PC-9 (cell line): ENCODE data around the gene MBD5. TPM values are rescaled to one million over a fixed set of nuclear protein-coding genes. Genes with fewer than 3 reads are reported as not detected.

Experiments
- BruUV-seq: library from RNA; stranded (reverse); fragments of 400-500 nt; replicated peaks from 2 replicates; lab custom pipeline; 2021; lab: Mats Ljungman, UMichigan
- CTCF ChIA-PET: fragments of 300-600 bp; sonication (Branson Sonifier 250); formaldehyde crosslinking; loops from one replicate; lab custom pipeline; 2022; ENCODE audit warnings: antibody characterized with exemption; lab: Charles Lee
- POLR2A ChIA-PET: fragments of 300-600 bp; sonication (Branson Sonifier 250); formaldehyde crosslinking; loops from one replicate; lab custom pipeline; 2022; ENCODE audit warnings: antibody characterized with exemption; ENCODE audit not compliant: unreplicated experiment; lab: Charles Lee
- DNase-seq, 2 experiments: peaks; one replicate each; pipeline versions ENCODE4 v3.0.0 to v3.0.0-alpha.2; 2015 to 2022; ENCODE audit warnings: mixed read lengths in 1 of 2
- H2AFZ ChIP-seq: fragments of 200-600 bp; sonication (generic); 2 replicates; pipeline ENCODE4 v1.8.1; 2017; ENCODE audit warnings: antibody characterized with exemption
- H3F3A ChIP-seq: fragments of 200-600 bp; sonication (generic); 2 replicates; pipeline ENCODE4 v1.8.1; 2017; ENCODE audit warnings: antibody characterized with exemption, mild to moderate bottlenecking, low read depth; ENCODE audit not compliant: insufficient read depth
- H3K27ac ChIP-seq: fragments of 200-600 bp; sonication (generic); 2 replicates; pipeline ENCODE4 v1.6.1; 2016; ENCODE audit warnings: mixed run types
- H3K27me3 ChIP-seq: fragments of 200-600 bp; sonication (generic); 2 replicates; pipeline ENCODE4 v1.6.1; 2016; ENCODE audit warnings: low read depth, mixed run types; ENCODE audit not compliant: insufficient read depth
- H3K36me3 ChIP-seq: fragments of 200-600 bp; sonication (generic); 2 replicates; pipeline ENCODE4 v1.6.1; 2016; ENCODE audit warnings: low read depth, mixed run types
- H3K4me1 ChIP-seq: fragments of 200-600 bp; sonication (generic); replicated peaks from 2 replicates; pipeline ENCODE4 v1.6.1; 2016; ENCODE audit warnings: mixed run types; ENCODE audit not compliant: insufficient read depth
- H3K4me2 ChIP-seq: fragments of 200-600 bp; sonication (generic); 2 replicates; pipeline ENCODE4 v1.6.1; 2017; ENCODE audit warnings: mixed run types
- H3K4me3 ChIP-seq: fragments of 200-600 bp; sonication (generic); 2 replicates; pipeline ENCODE4 v1.6.1; 2016; ENCODE audit warnings: mixed run types
- H3K79me2 ChIP-seq: fragments of 200-600 bp; sonication (generic); 2 replicates; pipeline ENCODE4 v1.6.1; 2017; ENCODE audit warnings: low read depth, mixed run types
- H3K9me2 ChIP-seq: fragments of 200-600 bp; sonication (generic); 2 replicates; pipeline ENCODE4 v1.8.1; 2017; ENCODE audit warnings: mild to moderate bottlenecking; ENCODE audit not compliant: insufficient read depth
- H3K9me3 ChIP-seq: fragments of 200-600 bp; sonication (generic); 2 replicates; pipeline ENCODE4 v1.8.1; 2016; ENCODE audit warnings: low read depth; ENCODE audit not compliant: insufficient read depth
- H4K20me1 ChIP-seq: fragments of 200-600 bp; sonication (generic); 2 replicates; pipeline ENCODE4 v1.8.1; 2017; ENCODE audit not compliant: insufficient read depth
- CTCF ChIP-seq: fragments of 200-600 bp; sonication (generic); conservative IDR thresholded peaks from 2 replicates; pipeline ENCODE4 v1.6.1; 2017; ENCODE audit warnings: mixed run types, antibody characterized with exemption, mild to moderate bottlenecking, moderate library complexity
- EZH2 ChIP-seq: fragments of 200-600 bp; sonication (generic); IDR thresholded peaks from 2 replicates; pipeline ENCODE4 v1.8.0; 2017; ENCODE audit warnings: antibody characterized with exemption, low read depth
- intact Hi-C: fragments of 100-400 bp; cut with micrococcal nuclease; formaldehyde crosslinking; loops from one replicate; pipeline ENCODE4 v1.10.0; 2022; ENCODE audit not compliant: unreplicated experiment
- total RNA-seq: library from RNA; stranded (reverse); gene quantifications from 2 replicates; pipeline ENCODE4 v1.2.3, GENCODE V29; 2021

Gene MBD5
- total RNA-seq, 1 experiment from 2014 or later: 46.5 TPM

GRCh38 chr2:148490840-148491439 is 470.0 kb downstream of the MBD5 start:
- TF ChIP-seq EZH2 (no peak), CTCF (no peak)
- DNase-seq: no peak
- H3K9me3 ChIP-seq: no peaks in the 10 kb centered on the region
- H3K27me3 ChIP-seq: no peaks in the 10 kb centered on the region
- no peak overlapping the region for H2AFZ ChIP-seq
- no peaks in the 10 kb centered on the region for H3K9me2 ChIP-seq
- H3F3A ChIP-seq: no peaks in the 10 kb centered on the region
- H3K36me3 ChIP-seq: no peaks in the 10 kb centered on the region
- no TSS peak for BruUV-seq
- ChIA-PET CTCF (no interaction called here), POLR2A (no interaction called here)
- H3K27ac ChIP-seq: no peak overlapping the region
- H4K20me1 ChIP-seq: no peaks in the 10 kb centered on the region
- H3K4me3 ChIP-seq: no peak overlapping the region
- intact Hi-C loops: no loop called here
- H3K4me2 ChIP-seq: no peak overlapping the region
- no peaks in the 10 kb centered on the region for H3K79me2 ChIP-seq
- H3K4me1 ChIP-seq: no peaks in the 10 kb centered on the region

DNA sequence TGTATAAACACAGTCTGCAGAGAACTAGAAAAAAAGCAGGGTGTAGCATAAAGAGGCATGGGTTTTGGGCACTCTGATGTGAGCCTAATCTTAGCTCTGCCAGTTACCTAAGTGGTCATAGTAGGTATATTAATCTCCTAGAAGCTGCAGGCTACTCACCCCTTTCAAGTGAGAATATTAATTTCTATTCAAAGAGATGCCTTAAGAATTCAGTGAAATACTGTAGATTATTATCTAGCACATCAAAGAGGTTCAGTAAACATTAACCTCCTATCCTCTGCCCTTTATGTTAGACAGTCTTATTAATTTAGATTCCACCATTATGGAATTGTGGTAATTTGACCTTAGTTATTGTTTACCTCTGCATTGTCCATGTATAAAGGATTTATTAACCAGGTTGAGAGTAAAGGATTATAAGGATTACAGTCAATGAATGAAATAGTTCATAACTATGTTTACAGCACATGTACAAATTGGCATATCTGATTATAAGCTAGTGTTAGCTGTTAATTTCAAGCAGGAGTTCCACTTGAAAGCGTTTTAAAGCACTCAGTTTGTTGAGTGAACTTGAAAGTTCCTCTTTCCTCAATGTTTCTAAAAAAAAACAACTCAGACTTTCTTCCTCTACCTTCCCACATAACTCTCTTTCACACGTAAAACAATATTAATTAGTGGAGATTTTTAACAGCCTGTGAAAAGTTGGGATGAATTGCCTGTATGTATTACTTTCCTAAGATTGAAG is 473.1 kb downstream of the MBD5 start:
- no peaks in the 10 kb centered on the region for H4K20me1 ChIP-seq
- H3K9me3 ChIP-seq: no peaks in the 10 kb centered on the region
- H3F3A ChIP-seq: no peaks in the 10 kb centered on the region
- H3K4me2 ChIP-seq: no peak overlapping the region
- H3K9me2 ChIP-seq: no peaks in the 10 kb centered on the region
- ChIA-PET CTCF (no interaction called here), POLR2A (no interaction called here)
- H3K36me3 ChIP-seq: no peaks in the 10 kb centered on the region
- no peak overlapping the region for H3K4me3 ChIP-seq
- TF ChIP-seq CTCF (no peak), EZH2 (no peak)
- H3K27me3 ChIP-seq: no peaks in the 10 kb centered on the region
- no peak overlapping the region for H3K27ac ChIP-seq
- no peak overlapping the region for H2AFZ ChIP-seq
- H3K79me2 ChIP-seq: no peaks in the 10 kb centered on the region
- intact Hi-C loops: no loop called here
- no peak for DNase-seq
- no TSS peak for BruUV-seq
- no peaks in the 10 kb centered on the region for H3K4me1 ChIP-seq

DNA sequence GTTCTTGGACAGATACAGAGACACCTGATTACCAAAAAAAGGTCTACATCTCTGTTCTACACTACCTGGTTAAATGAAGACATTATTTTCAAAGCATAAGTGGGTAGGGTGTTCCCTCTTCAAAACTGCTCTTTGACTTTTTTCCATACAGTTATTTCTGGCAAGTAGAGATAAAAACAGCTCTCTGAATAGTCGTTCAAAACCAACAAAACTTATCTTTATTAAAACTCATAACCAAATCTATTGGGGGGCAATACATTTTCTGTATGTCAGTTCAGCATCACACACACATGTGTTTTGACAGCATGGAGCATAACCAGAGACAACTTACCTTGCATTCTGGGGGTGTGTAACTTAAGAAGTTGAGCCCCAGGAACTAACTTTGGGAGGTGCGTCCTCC is 474.7 kb downstream of the MBD5 start:
- no peaks in the 10 kb centered on the region for H3K79me2 ChIP-seq
- no peaks in the 10 kb centered on the region for H4K20me1 ChIP-seq
- no peaks in the 10 kb centered on the region for H3K9me3 ChIP-seq
- H3K27ac ChIP-seq: no peak overlapping the region
- no peak overlapping the region for H3K4me2 ChIP-seq
- H2AFZ ChIP-seq: no peak overlapping the region
- TF ChIP-seq EZH2: no peak
- no peak for TF ChIP-seq CTCF
- intact Hi-C loops: no loop called here
- DNase-seq: no peak
- ChIA-PET POLR2A (no interaction called here), CTCF (no interaction called here)
- H3K36me3 ChIP-seq: no peaks in the 10 kb centered on the region
- no peaks in the 10 kb centered on the region for H3F3A ChIP-seq
- no peaks in the 10 kb centered on the region for H3K27me3 ChIP-seq
- H3K4me1 ChIP-seq: no peaks in the 10 kb centered on the region
- no peaks in the 10 kb centered on the region for H3K9me2 ChIP-seq
- H3K4me3 ChIP-seq: no peak overlapping the region
- no TSS peak for BruUV-seq
